HG02884 (cell line): ENCODE results near the gene UAP1.
"Not testable (repeated sequence)": the region's sequence is repeated elsewhere in the genome, so short reads cannot be mapped to it uniquely, and the experiment has no call there.

Source experiments
- ATAC-seq: cut with Tn5 transposase; IDR thresholded peaks from one replicate; pipeline ENCODE4 v1.9.1; 2021; ENCODE audit warnings: mild to moderate bottlenecking, moderate library complexity; ENCODE audit not compliant: unreplicated experiment

The UAP1 gene

GRCh38 chr1:162564762-162565218 lies 3.3 kb downstream of the UAP1 start:
- no peak for ATAC-seq

DNA sequence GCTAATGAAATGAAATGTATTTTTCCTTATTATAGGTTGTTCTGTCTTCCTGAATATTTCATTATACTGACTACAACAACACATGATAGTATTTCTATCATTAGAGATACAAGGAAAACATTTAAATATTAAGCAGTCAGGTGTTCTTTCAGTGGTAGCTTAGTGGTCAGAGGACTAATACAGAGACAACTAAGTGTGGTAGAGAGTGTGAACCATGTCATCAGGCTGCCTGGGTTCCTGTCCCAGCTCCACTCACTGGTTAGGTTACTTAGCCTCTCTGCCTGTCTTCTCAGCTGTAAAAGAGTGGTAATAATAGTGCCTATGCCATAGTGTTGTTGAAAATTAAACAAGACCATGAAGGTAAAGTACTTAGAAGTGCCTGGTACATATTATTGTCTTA lies 3.9 kb downstream of the UAP1 start:
- ATAC-seq = no peak

GRCh38 chr1:162566870-162567269 lies 5.3 kb downstream of the UAP1 start:
- ATAC-seq = no peak

- ATAC-seq = no peak
These were observed 7.3 kb downstream of the UAP1 start for GRCh38 chr1:162568802-162569201.

GRCh38 chr1:162570718-162571117 lies 9.2 kb downstream of the UAP1 start:
- no peak for ATAC-seq

DNA sequence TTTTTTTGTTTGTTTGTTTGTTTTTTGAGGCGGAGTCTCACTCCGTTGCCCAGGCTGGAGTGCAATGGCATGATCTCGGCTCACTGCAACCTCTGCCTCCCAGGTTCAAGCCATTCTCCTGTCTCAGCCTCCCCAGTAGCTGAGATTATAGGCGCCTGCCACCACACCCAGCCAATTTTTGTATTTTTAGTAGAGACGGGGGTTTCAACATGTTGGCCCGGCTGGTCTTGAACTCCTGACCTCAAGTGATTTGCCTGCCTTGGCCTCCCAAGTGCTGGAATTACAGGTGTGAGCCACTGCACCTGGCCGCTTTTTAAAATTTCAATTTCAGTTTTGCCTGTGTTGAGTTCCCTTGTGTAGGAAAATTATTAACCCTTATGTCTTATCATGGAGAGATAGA lies 9.6 kb downstream of the UAP1 start:
- ATAC-seq = not testable (repeated sequence)

GRCh38 chr1:162571696-162572095 lies 10.2 kb downstream of the UAP1 start:
- ATAC-seq = no peak

DNA sequence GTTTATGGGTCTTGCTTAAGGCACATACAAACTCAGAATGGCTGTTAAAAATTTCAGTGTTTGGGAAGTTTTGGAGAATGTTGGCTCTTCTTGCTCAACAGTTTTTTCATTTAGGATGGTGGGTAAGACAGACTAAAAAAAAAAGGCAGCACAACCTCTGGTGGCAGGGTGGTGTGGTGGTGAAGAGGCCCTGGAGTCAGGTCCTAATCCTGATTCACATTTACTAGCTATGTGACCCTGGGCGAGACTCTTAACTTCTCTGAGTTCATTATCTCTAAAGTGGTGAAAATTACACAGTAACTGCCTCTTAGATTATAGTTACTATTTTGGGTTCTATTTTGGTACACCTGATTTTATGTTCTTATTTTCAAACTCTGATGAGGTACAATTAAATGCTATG lies 11.6 kb downstream of the UAP1 start:
- no peak for ATAC-seq

GRCh38 chr1:162578071-162578700 lies 16.7 kb downstream of the UAP1 start:
- no peak for ATAC-seq

- no peak for ATAC-seq
These were observed 17.4 kb downstream of the UAP1 start for GRCh38 chr1:162578936-162579335.

DNA sequence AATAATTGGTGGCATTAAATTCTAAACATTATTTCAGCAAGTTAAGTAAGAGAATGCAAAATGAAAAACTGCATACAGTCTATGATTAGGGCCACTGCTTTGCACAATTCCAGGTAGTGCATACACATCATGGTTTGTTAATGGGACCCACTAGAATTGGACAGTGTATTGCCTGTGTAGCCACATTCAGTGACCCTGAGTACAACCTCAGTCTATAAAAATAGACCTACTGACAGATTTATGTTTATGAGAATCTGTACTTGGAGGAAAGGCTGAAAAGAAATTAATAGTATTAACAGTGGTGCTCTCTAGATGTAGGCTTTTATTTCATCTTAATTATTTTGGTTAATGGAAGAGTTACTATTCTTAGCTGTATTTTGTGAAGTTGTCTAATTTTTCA lies 18.8 kb downstream of the UAP1 start:
- ATAC-seq = no peak

DNA sequence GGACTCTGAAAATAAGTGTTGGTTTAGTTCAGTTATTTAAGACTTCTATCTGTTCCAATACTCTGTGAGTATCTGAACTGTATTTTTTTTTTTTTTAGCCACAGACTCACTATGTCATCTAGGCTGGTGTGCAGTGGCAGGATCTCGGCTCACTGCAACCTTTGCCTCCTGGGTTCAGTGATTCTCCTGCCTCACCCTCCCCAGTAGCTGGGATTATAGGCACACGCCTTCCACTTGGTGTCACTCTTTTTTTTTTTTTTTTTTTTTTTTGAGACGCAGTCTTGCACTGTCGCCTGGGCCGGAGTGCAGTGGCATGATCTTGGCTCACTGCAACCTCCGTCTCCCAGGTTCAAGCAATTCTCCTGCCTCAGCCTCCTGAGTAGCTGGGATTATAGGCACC lies 21.4 kb downstream of the UAP1 start:
- ATAC-seq = not testable (repeated sequence)

DNA sequence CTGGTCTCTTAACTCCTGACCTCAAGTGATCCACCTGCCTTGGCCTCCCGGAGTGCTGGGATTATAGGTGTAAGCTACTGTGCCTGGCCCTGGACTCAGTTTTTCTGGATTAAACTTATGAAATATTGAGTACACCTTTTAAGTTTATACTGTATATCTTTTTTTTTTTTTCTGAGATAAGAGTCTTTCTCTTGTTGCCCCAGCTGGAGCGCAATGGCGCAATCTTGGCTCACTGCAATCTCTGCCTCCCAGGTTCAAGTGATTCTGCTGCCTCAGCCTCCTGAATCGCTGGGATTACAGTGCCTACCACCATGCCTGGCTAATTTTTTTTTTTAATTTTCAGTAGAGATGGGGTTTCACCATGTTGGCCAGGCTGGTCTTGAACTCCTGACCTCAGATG lies 23.6 kb downstream of the UAP1 start:
- ATAC-seq = not testable (repeated sequence)

GRCh38 chr1:162587347-162587746 lies 25.8 kb downstream of the UAP1 start:
- no peak for ATAC-seq

- no peak for ATAC-seq
These were observed 26.3 kb downstream of the UAP1 start for GRCh38 chr1:162587761-162588260.

GRCh38 chr1:162590101-162590500 lies 28.6 kb downstream of the UAP1 start:
- ATAC-seq = no peak

DNA sequence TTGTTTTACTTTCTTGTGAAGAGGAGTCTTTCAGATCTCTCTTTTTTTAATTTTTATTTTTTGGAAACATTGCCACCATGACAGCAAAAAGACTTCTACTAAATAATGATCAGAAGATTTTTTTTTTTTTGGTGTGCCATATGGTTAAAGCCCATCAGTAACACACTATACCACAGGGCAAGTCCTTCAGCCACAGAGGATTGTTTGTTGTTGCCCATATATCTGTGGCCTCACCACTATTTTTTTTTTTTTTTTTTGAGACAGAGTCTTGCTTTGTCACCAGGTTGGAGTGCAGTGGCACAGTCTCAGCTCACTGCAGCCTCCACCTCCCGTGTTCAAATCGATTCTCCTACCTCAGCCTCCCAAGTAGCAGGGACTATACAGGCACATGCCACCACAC lies 29.2 kb downstream of the UAP1 start:
- no peak for ATAC-seq

DNA sequence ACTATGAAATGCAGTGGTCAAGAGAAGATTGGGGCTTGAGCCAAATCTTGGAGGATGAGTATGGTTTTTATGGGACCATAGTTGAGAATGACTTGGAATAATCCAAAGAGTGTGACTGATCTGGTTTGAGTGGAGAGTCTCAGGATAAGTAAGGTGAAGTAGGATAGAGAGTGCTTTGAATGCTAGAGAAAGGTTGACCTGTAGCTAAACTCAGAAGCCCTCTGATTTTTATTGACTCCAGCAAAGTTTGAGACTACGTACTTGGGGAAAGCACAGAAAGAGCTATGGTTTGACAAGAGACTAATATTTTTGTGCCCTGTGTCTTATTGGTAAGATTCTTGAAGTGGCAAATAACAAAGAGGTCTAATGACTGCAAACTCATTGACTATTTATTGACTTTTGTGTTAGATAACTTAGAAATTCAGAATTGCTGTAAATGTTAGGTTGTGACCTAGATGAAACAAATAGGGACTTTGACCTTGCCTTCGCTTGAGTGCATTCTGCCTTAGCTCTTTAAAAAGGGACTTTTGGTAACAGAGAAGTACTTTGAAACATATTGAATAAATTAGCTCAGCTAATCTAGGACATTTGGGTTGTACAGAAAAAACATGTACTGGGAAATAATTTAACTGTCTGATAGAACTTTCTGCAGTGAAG lies 35.1 kb downstream of the UAP1 start:
- ATAC-seq = no peak

DNA sequence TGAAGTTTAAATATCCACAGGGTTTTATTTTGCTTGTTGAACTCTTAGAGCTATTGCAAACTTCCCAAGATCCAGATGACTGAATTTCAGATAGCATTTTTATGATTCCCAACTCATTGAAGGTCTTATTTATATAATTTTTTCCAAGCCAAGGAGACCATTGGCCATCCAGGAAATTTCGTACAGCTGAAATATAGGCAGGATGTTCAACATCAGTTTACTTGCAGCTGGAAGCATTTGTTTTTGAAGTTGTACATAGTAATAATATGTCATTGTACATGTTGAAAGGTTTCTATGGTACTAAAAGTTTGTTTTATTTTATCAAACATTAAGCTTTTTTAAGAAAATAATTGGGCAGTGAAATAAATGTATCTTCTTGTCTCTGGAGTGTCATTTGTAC lies 37.9 kb downstream of the UAP1 start:
- no peak for ATAC-seq

- not testable (repeated sequence) for ATAC-seq
These were observed 41.6 kb downstream of the UAP1 start for GRCh38 chr1:162603117-162603516.

DNA sequence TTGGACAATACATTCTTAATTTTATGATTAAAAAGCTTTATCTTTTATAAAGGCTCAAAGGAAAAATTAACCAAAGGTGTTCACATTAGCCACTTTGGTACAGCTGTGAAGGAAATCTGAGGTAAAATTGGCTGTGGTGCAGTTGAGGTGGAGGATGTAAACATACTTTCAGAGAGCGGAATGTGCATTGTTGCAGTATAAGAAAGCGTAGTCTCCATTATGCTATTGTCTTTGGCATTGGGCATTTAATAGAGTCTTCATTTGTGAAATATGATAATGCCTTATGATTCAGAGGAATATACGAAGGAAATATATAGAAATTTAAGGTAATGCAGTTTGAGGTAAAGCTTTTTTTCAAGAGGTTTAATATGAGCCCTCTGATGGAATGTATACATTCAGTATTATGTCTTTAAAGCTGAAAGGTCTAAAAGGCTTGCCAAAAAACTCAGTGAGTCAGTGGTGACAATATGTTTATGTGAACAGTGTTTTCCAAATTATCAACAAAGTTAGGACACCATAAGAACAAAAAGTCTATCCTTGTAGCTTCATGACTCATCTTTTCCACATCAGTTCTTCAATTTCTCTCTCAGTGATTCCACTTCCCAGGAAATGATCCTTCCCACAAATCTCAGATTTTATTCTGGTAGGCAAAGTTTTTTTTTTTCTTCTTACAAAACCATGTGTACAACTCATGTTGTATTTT lies 43.9 kb downstream of the UAP1 start:
- no peak for ATAC-seq

GRCh38 chr1:162609306-162609705 lies 47.8 kb downstream of the UAP1 start:
- no peak for ATAC-seq
